NCI-H748 (cell line): ENCODE measurements around the gene BCL6.
"Not testable (repeated sequence)": the region's sequence is repeated elsewhere in the genome, so short reads cannot be mapped to it uniquely, and the experiment has no call there.

Source experiments
- DNase-seq: peaks from one replicate; lab custom pipeline; 2025; ENCODE audit not compliant: unreplicated experiment; lab: John Stamatoyannopoulos, UW

Gene BCL6

DNA sequence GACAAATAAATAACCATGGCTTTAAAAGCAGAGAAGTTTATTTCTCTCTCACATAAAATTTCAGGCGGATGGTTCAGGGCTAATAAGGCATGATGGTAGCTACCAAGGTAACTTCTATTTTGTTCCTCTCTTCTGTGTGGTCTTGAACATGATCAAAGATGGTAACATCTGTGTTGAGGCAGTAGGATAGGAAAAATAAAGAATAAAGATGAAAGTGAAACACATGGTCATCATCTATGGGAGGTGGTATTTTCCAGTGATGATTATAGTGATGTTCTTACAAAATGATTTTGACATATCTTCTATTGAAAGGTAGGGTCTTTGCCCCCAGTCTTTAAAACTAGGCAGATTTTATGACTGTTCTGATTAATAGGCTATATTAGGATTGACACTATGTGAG is 60.8 kb downstream of the BCL6 start:
- no peak for DNase-seq

DNA sequence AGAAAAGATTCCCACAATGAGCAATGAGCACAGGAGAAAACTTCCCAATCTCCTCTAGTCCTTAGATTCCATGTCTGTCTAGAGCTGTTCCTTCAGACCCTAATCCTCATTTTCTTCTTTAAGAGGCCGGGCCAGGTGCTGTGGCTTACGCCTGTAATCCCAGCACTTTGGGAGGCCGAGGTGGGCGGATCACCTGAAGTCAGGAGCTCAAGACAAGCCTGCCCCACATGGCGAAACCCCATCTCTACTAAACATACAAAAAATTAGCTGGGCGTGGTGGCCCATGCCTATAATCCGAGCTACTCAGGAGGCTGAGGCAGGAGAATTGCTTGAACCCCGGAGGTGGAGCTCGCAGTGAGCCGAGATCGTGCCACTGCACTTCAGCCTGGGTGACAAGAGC is 63.5 kb downstream of the BCL6 start:
- DNase-seq = not testable (repeated sequence)

- peak; percentile 44 for DNase-seq
Observed at GRCh38 chr3:187679638-187680396, 65.5 kb downstream of the BCL6 start.

DNA sequence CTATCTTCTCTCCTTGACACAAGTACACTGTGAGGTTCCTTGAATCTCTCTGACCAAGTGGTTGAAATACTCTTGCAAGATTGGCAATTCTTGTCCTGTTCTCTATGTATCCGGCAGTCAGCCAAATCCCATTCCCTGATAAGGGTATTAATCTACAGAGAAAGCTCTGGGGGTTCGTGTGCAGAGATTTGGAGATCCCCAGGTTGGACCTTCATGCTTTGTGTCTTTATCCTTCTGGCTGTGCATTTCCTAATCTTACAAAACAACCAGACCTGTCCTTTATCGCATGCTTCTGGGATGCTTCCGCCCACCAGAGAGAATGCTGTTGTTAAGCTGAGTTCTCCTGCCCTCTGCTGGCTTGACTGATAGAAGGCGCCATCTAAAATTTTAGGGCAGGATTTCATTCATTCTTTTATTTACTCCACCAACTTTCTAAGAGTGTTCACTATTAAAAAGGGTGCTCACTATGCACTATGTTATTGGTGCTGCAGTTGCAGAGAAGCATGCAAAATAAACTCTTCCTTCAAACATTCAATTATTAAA is 66.5 kb downstream of the BCL6 start:
- peak; percentile 16 for DNase-seq

DNA sequence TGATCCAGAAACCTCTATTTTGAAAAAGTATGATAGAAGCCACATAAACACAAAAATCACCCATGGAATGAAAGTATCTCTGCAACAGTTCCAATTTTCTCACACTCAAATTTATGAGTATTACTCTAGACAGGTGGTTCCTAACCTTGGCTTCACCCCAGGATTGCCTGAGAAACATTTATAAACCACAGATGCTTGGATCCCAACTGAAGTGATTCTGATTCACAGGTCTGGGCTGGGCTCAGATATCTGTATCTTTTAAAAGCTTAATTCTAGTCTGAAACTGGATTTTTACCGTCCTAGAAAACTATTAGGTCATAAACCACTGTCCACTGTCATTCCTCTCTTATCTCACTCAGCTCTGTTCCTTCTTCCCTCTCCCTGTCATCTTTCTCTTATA is 67.7 kb downstream of the BCL6 start:
- no peak for DNase-seq

- no peak for DNase-seq
Observed at GRCh38 chr3:187673012-187673411, 72.3 kb downstream of the BCL6 start.
